ENCODE measurements around the gene MLH1.

- TF ChIP-seq CTCF (IDR thresholded peaks at IDR 0.05; ENCODE audit: poor library complexity) (no peak), EZH2phosphoT487 (IDR thresholded peaks at IDR 0.05; ENCODE audit: low read depth, severe bottlenecking, unreplicated experiment) (peak; percentile 50), EZH2 (IDR thresholded peaks at IDR 0.05; ENCODE audit: borderline replicate concordance) (no peak)
Observed at GRCh38 chr3:36965440-36965839, 27.9 kb upstream of the MLH1 start.

All from hepatocyte (in vitro differentiated cells).